HK-2 (cell line): ENCODE data around the gene TRPM3.

Experiments used
- DNase-seq: peaks from one replicate; pipeline ENCODE4 v3.0.0-alpha.2; 2018; ENCODE audit not compliant: unreplicated experiment

TRPM3 gene

GRCh38 chr9:70829591-70830265, 291.7 kb downstream of the TRPM3 start:
- DNase-seq: no peak

- DNase-seq: no peak
Measured at GRCh38 chr9:70826562-70826961, 294.9 kb downstream of the TRPM3 start.

- no peak for DNase-seq
Measured at GRCh38 chr9:70823284-70823683, 298.1 kb downstream of the TRPM3 start.

GRCh38 chr9:70817311-70817710, 304.1 kb downstream of the TRPM3 start:
- no peak for DNase-seq

GRCh38 chr9:70816891-70817290, 304.5 kb downstream of the TRPM3 start:
- no peak for DNase-seq

- DNase-seq: no peak
Measured at GRCh38 chr9:70816316-70816715, 305.1 kb downstream of the TRPM3 start.

GRCh38 chr9:70814597-70814996, 306.8 kb downstream of the TRPM3 start:
- no peak for DNase-seq

- no peak for DNase-seq
Measured at GRCh38 chr9:70813141-70813540, 308.3 kb downstream of the TRPM3 start.

- no peak for DNase-seq
Measured at GRCh38 chr9:70811638-70812037, 309.8 kb downstream of the TRPM3 start.

GRCh38 chr9:70806875-70807274, 314.5 kb downstream of the TRPM3 start:
- no peak for DNase-seq

GRCh38 chr9:70805949-70806348, 315.5 kb downstream of the TRPM3 start:
- no peak for DNase-seq

- no peak for DNase-seq
Measured at GRCh38 chr9:70802758-70803436, 318.5 kb downstream of the TRPM3 start.

- no peak for DNase-seq
Measured at GRCh38 chr9:70802206-70802605, 319.2 kb downstream of the TRPM3 start.

GRCh38 chr9:70801181-70801829, 320.1 kb downstream of the TRPM3 start:
- no peak for DNase-seq

- no peak for DNase-seq
Measured at GRCh38 chr9:70798018-70798417, 323.4 kb downstream of the TRPM3 start.

- no peak for DNase-seq
Measured at GRCh38 chr9:70795841-70796240, 325.6 kb downstream of the TRPM3 start.

GRCh38 chr9:70792796-70793195, 328.6 kb downstream of the TRPM3 start:
- DNase-seq: no peak

- DNase-seq: no peak
Measured at GRCh38 chr9:70791936-70792335, 329.5 kb downstream of the TRPM3 start.

GRCh38 chr9:70789086-70789485, 332.3 kb downstream of the TRPM3 start:
- no peak for DNase-seq

GRCh38 chr9:70784456-70784855, 337.0 kb downstream of the TRPM3 start:
- no peak for DNase-seq

GRCh38 chr9:70778568-70778967, 342.9 kb downstream of the TRPM3 start:
- DNase-seq: no peak

GRCh38 chr9:70773579-70773978, 347.8 kb downstream of the TRPM3 start:
- no peak for DNase-seq

- no peak for DNase-seq
Measured at GRCh38 chr9:70772601-70773000, 348.8 kb downstream of the TRPM3 start.
